GM23338 (cell line): Measurements from ENCODE around the gene MOSPD2. TPM values are rescaled to one million over a fixed set of nuclear protein-coding genes. Genes with fewer than 3 reads are reported as not detected.
A peak's percentile ranks its signal among the peaks of the same experiment; 100 is the strongest.

ENCODE experiments used
- ATAC-seq: fragments of 200-7000 bp; cut with Tn5 transposase; 3 replicates; pipeline ENCODE4 v1.9.1; 2020
- DNase-seq: peaks from one replicate; pipeline ENCODE4 v3.0.0-alpha.2; 2015; ENCODE audit warnings: low spot score
- H2AFZ ChIP-seq: fragments of 200-600 bp; sonication (generic); 2 replicates; pipeline ENCODE4 v1.8.0; 2016; ENCODE audit warnings: antibody characterized with exemption, mild to moderate bottlenecking, moderate library complexity
- H3F3A ChIP-seq: fragments of 200-600 bp; sonication (generic); replicated peaks from 2 replicates; pipeline ENCODE4 v1.8.0; 2017; ENCODE audit warnings: antibody characterized with exemption, mixed run types, low read depth
- H3K27ac ChIP-seq: fragments of 200-600 bp; sonication (generic); 2 replicates; pipeline ENCODE4 v1.6.1; 2016; ENCODE audit warnings: low read depth
- H3K27me3 ChIP-seq: fragments of 200-600 bp; sonication (generic); 2 replicates; pipeline ENCODE4 v1.8.0; 2016; ENCODE audit warnings: mild to moderate bottlenecking, mixed run types, moderate library complexity; ENCODE audit not compliant: insufficient read depth
- H3K36me3 ChIP-seq: fragments of 200-600 bp; sonication (generic); 2 replicates; pipeline ENCODE4 v1.8.0; 2016; ENCODE audit warnings: mild to moderate bottlenecking; ENCODE audit not compliant: insufficient read depth
- H3K4me1 ChIP-seq: fragments of 200-600 bp; sonication (generic); 2 replicates; pipeline ENCODE4 v1.8.0; 2016; ENCODE audit warnings: mild to moderate bottlenecking, moderate library complexity; ENCODE audit not compliant: insufficient read depth
- H3K4me2 ChIP-seq: fragments of 200-600 bp; sonication (generic); 2 replicates; pipeline ENCODE4 v1.7.1; 2017; ENCODE audit warnings: mixed run types
- H3K4me3 ChIP-seq: fragments of 200-600 bp; sonication (generic); 2 replicates; pipeline ENCODE4 v1.6.1; 2016; ENCODE audit warnings: mixed run types
- H3K79me2 ChIP-seq: fragments of 200-600 bp; sonication (generic); replicated peaks from 2 replicates; pipeline ENCODE4 v1.8.0; 2017; ENCODE audit warnings: mild to moderate bottlenecking; ENCODE audit not compliant: insufficient read depth
- H3K9me2 ChIP-seq: fragments of 200-600 bp; sonication (generic); 2 replicates; pipeline ENCODE4 v1.8.0; 2017; ENCODE audit not compliant: insufficient read depth
- H4K20me1 ChIP-seq: fragments of 200-600 bp; sonication (generic); replicated peaks from 2 replicates; pipeline ENCODE4 v1.8.0; 2017; ENCODE audit warnings: mild to moderate bottlenecking; ENCODE audit not compliant: insufficient read depth
- H3K27ac Mint-ChIP-seq: 2 replicates; pipeline ENCODE4 v1.8.0; 2020; ENCODE audit warnings: inconsistent platforms, mild to moderate bottlenecking, moderate library complexity, mixed read lengths
- H3K27me3 Mint-ChIP-seq: 3 replicates; pipeline ENCODE4 v1.8.0; 2022; ENCODE audit warnings: low read depth, mild to moderate bottlenecking, moderate library complexity, mixed read lengths, inconsistent platforms; ENCODE audit not compliant: insufficient read depth, poor library complexity
- H3K36me3 Mint-ChIP-seq: 3 replicates; pipeline ENCODE4 v1.8.0; 2021; ENCODE audit warnings: low read depth, mild to moderate bottlenecking, inconsistent platforms, moderate library complexity, mixed read lengths
- H3K4me1 Mint-ChIP-seq: 3 replicates; pipeline ENCODE4 v1.8.0; 2020; ENCODE audit warnings: mild to moderate bottlenecking, inconsistent platforms, mixed read lengths
- H3K4me3 Mint-ChIP-seq: 3 replicates; pipeline ENCODE4 v1.8.0; 2021; ENCODE audit warnings: moderate library complexity, mild to moderate bottlenecking, inconsistent platforms, mixed read lengths
- H3K9me3 Mint-ChIP-seq: 3 replicates; pipeline ENCODE4 v1.8.0; 2020; ENCODE audit warnings: moderate library complexity, mild to moderate bottlenecking, inconsistent platforms, mixed read lengths
- CREB1 ChIP-seq: fragments of 250-450 bp; sonication (Bioruptor Pico); IDR thresholded peaks from 2 replicates; pipeline ENCODE4 v1.5.0; 2020; ENCODE audit warnings: low read depth, mild to moderate bottlenecking, moderate library complexity
- CTCF ChIP-seq, 2 experiments: fragments of 200-600 bp in 1 of 2; sonication (generic) in 1 of 2; conservative IDR thresholded peaks; 2 replicates each; pipeline versions ENCODE4 v1.5.1 to v1.6.1; 2016 to 2017; ENCODE audit warnings: antibody characterized with exemption in 2 of 2, low read depth in 2 of 2, mild to moderate bottlenecking in 2 of 2, moderate library complexity in 1 of 2
- ETS1 ChIP-seq: IDR thresholded peaks from 2 replicates; pipeline ENCODE4 v1.6.1; 2016; ENCODE audit warnings: antibody characterized with exemption
- EZH2 ChIP-seq: fragments of 200-600 bp; sonication (generic); IDR thresholded peaks from one replicate; pipeline ENCODE4 v1.8.0; 2017; ENCODE audit warnings: antibody characterized with exemption, mild to moderate bottlenecking, low read depth; ENCODE audit not compliant: unreplicated experiment
- EZH2phosphoT487 ChIP-seq: fragments of 200-600 bp; sonication (generic); IDR thresholded peaks from one replicate; pipeline ENCODE4 v1.8.1; 2018; ENCODE audit warnings: antibody characterized with exemption; ENCODE audit not compliant: unreplicated experiment
- JUNB ChIP-seq: IDR thresholded peaks from one replicate; pipeline ENCODE4 v1.6.1; 2016; ENCODE audit warnings: antibody characterized with exemption; ENCODE audit not compliant: unreplicated experiment
- NANOG ChIP-seq: IDR thresholded peaks from 2 replicates; pipeline ENCODE4 v1.6.1; 2016; ENCODE audit warnings: antibody characterized with exemption, borderline replicate concordance
- POLR2AphosphoS5 ChIP-seq: IDR thresholded peaks from 2 replicates; pipeline ENCODE4 v1.6.1; 2016; ENCODE audit warnings: antibody characterized with exemption, low read depth
- STAT1 ChIP-seq: IDR thresholded peaks from one replicate; pipeline ENCODE4 v1.6.1; 2016; ENCODE audit warnings: antibody characterized with exemption; ENCODE audit not compliant: unreplicated experiment
- ZNF114 ChIP-seq: fragments of 250-450 bp; sonication (Bioruptor Pico); IDR thresholded peaks from 2 replicates; pipeline ENCODE4 v1.5.0; 2020; ENCODE audit warnings: mild to moderate bottlenecking, moderate library complexity
- ZNF331 ChIP-seq: fragments of 250-450 bp; sonication (Bioruptor Pico); IDR thresholded peaks from 2 replicates; pipeline ENCODE4 v1.5.0; 2020; ENCODE audit warnings: low read depth, mild to moderate bottlenecking, moderate library complexity
- ZNF462 ChIP-seq: fragments of 250-450 bp; sonication (Bioruptor Pico); IDR thresholded peaks from 2 replicates; pipeline ENCODE4 v1.5.0; 2020; ENCODE audit warnings: mild to moderate bottlenecking, moderate library complexity
- polyA plus RNA-seq: library from polyadenylated mRNA; unstranded; fragments of >200 nt; fragmentation: Nextera tagmentation; extraction: Ambion mirVana; gene quantifications from 2 replicates; pipeline ENCODE4 v1.2.1, GENCODE V29; 2016
- total RNA-seq: library from RNA; depleted of rRNA; stranded (reverse); fragments of >200 nt; shearing (Covaris generic); gene quantifications from 2 replicates; pipeline ENCODE4 v1.2.3, GENCODE V29; 2014
- TF ChIP-seq, protein P1 (sequence below): IDR thresholded peaks from one replicate; pipeline ENCODE4 v1.6.1; 2018; ENCODE audit warnings: antibody characterized with exemption; ENCODE audit not compliant: unreplicated experiment

Gene MOSPD2
- total and polyA plus RNA-seq, 2 experiments from 2014 or later: 8.5 to 13.9 TPM

DNA sequence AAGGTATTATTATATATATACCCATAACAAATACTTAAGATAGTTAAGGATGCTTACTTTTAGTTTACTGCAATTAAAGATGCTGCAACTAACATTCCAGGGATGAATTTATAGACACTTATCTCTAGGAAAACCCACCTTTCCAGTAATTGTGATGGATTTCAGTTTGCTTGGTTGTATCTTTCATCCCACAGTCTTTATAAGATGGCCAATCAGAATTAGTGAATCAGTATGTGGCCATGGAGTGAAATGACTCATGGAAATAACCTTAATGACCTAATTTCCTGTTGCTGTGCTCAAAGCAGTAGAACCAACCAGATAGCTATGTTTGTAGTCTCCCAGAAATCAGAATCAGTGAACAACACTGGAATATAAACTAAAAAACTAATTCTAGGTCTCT, 26.4 kb downstream of the MOSPD2 start:
- Histone ChIP-seq H4K20me1 (no peaks in the 10 kb centered on the region), H3K27ac (no peak overlapping the region), H2AFZ (no peak overlapping the region), H3K9me2 (no peaks in the 10 kb centered on the region), H3K4me3 (no peak overlapping the region), H3K79me2 (no peaks in the 10 kb centered on the region), H3F3A (no peaks in the 10 kb centered on the region), H3K27me3 (no peaks in the 10 kb centered on the region), H3K36me3 (0 out of 2 replicates have a peak, but pooled peaks cover 4% of the 10 kb centered on the region), H3K4me1 (no peaks in the 10 kb centered on the region), H3K4me2 (no peak overlapping the region)
- H3K9me3 Mint-ChIP-seq: peaks cover 4% of the 10 kb centered on the region; the same call in 1 of the 3 replicates
- no peak for ATAC-seq
- peak overlapping the region; percentile 75; the same call in 1 of the 2 replicates for H3K27ac Mint-ChIP-seq
- TF ChIP-seq ZNF114 (CRISPR knock-in tag) (no peak), CREB1 (no peak), ZNF331 (no peak), POLR2AphosphoS5 (no peak), JUNB (no peak), CTCF (conservative IDR thresholded peaks at IDR 0.05; ENCODE audit: low read depth in 2 of 2) (no peak), ZNF462 (CRISPR knock-in tag) (no peak), ETS1 (no peak), NANOG (no peak), STAT1 (no peak), EZH2 (no peak), EZH2phosphoT487 (no peak)
- TF ChIP-seq, protein P1, sequence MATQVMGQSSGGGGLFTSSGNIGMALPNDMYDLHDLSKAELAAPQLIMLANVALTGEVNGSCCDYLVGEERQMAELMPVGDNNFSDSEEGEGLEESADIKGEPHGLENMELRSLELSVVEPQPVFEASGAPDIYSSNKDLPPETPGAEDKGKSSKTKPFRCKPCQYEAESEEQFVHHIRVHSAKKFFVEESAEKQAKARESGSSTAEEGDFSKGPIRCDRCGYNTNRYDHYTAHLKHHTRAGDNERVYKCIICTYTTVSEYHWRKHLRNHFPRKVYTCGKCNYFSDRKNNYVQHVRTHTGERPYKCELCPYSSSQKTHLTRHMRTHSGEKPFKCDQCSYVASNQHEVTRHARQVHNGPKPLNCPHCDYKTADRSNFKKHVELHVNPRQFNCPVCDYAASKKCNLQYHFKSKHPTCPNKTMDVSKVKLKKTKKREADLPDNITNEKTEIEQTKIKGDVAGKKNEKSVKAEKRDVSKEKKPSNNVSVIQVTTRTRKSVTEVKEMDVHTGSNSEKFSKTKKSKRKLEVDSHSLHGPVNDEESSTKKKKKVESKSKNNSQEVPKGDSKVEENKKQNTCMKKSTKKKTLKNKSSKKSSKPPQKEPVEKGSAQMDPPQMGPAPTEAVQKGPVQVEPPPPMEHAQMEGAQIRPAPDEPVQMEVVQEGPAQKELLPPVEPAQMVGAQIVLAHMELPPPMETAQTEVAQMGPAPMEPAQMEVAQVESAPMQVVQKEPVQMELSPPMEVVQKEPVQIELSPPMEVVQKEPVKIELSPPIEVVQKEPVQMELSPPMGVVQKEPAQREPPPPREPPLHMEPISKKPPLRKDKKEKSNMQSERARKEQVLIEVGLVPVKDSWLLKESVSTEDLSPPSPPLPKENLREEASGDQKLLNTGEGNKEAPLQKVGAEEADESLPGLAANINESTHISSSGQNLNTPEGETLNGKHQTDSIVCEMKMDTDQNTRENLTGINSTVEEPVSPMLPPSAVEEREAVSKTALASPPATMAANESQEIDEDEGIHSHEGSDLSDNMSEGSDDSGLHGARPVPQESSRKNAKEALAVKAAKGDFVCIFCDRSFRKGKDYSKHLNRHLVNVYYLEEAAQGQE: no peak
- no peaks in the 10 kb centered on the region for H3K27me3 Mint-ChIP-seq
- no peak for DNase-seq
- H3K36me3 Mint-ChIP-seq: peaks cover 19% of the 10 kb centered on the region
- H3K4me1 Mint-ChIP-seq: no peaks in the 10 kb centered on the region
- no peak overlapping the region for H3K4me3 Mint-ChIP-seq
